Tibial artery (tissue), 4 donors: ENCODE measurements around the gene SMIM12.
"Not testable (repeated sequence)": the region's sequence is repeated elsewhere in the genome, so short reads cannot be mapped to it uniquely, and the experiment has no call there.

ENCODE experiments used
- DNase-seq, 2 donors: peaks; one replicate each; pipeline ENCODE4 v3.0.0-alpha.2; 2019
- H3K27ac ChIP-seq, 2 donors: fragments of 200-600 bp; sonication (generic) in 1 of 2; 1 replicate in 1 of 2; 2 replicates in 1 of 2; pipeline ENCODE4 v1.5.1; 2018 to 2019; ENCODE audit warnings: mild to moderate bottlenecking in 1 of 2
- H3K27me3 ChIP-seq, 2 donors: fragments of 200-600 bp; sonication (generic) in 1 of 2; one replicate each; pipeline versions ENCODE4 v1.5.1 to v1.6.0; 2016 to 2019
- H3K36me3 ChIP-seq, 3 donors: fragments of 200-600 bp; sonication (generic) in 2 of 3; one replicate each; pipeline ENCODE4 v1.5.1; 2016 to 2019; ENCODE audit warnings: mild to moderate bottlenecking in 2 of 3
- H3K4me1 ChIP-seq, 4 donors: fragments of 200-600 bp; sonication (generic) in 2 of 4; 1 replicate in 3 of 4; 2 replicates in 1 of 4; pipeline ENCODE4 v1.5.1; 2016 to 2019
- H3K4me3 ChIP-seq, 2 donors: fragments of 200-600 bp; sonication (generic) in 1 of 2; 1 replicate in 1 of 2; 2 replicates in 1 of 2; pipeline ENCODE4 v1.5.1; 2018 to 2019; ENCODE audit warnings: mild to moderate bottlenecking in 2 of 2
- H3K9me3 ChIP-seq, 3 donors: fragments of 200-600 bp; sonication (generic) in 1 of 3; one replicate each; pipeline ENCODE4 v1.5.1; 2016 to 2019
- intact Hi-C: fragments of 100-400 bp; cut with DNase I; formaldehyde crosslinking; loops from one replicate; pipeline ENCODE4 v1.15.0; 2023; ENCODE audit warnings: low total_unique reads
- TF ChIP-seq, protein P1 (sequence below), 2 experiments: fragments of 200-600 bp in 1 of 2; fragments of 450-650 bp in 1 of 2; IDR thresholded peaks; one replicate each; pipeline ENCODE4 v1.5.1; 2017 to 2019; ENCODE audit warnings: antibody characterized with exemption in 2 of 2, mild to moderate bottlenecking in 1 of 2, moderate library complexity in 1 of 2

Gene SMIM12

GRCh38 chr1:34816332-34816731 is 43.2 kb downstream of the SMIM12 start:
- TF ChIP-seq, protein P1, sequence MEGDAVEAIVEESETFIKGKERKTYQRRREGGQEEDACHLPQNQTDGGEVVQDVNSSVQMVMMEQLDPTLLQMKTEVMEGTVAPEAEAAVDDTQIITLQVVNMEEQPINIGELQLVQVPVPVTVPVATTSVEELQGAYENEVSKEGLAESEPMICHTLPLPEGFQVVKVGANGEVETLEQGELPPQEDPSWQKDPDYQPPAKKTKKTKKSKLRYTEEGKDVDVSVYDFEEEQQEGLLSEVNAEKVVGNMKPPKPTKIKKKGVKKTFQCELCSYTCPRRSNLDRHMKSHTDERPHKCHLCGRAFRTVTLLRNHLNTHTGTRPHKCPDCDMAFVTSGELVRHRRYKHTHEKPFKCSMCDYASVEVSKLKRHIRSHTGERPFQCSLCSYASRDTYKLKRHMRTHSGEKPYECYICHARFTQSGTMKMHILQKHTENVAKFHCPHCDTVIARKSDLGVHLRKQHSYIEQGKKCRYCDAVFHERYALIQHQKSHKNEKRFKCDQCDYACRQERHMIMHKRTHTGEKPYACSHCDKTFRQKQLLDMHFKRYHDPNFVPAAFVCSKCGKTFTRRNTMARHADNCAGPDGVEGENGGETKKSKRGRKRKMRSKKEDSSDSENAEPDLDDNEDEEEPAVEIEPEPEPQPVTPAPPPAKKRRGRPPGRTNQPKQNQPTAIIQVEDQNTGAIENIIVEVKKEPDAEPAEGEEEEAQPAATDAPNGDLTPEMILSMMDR (IDR thresholded peaks at IDR 0.05) = no peak
- H3K27me3 ChIP-seq = no peaks in the 10 kb centered on the region
- intact Hi-C loops = no loop called here
- H3K36me3 ChIP-seq = no peaks in the 10 kb centered on the region
- H3K4me3 ChIP-seq = no peak overlapping the region
- H3K9me3 ChIP-seq = no peaks in the 10 kb centered on the region
- no peak for DNase-seq
- peaks cover 0 to 59% (median 27%) of the 10 kb centered on the region in 4 donors for H3K4me1 ChIP-seq
- peak overlapping the region; percentile 70 to 72 for H3K27ac ChIP-seq

- intact Hi-C loops, DNase-seq, H3K27me3 ChIP-seq, H3K9me3 ChIP-seq, H3K36me3 ChIP-seq, H3K27ac ChIP-seq, H3K4me3 ChIP-seq: not testable (repeated sequence)
- peaks cover 0 to 65% (median 23%) of the 10 kb centered on the region in 4 donors for H3K4me1 ChIP-seq
Measured at GRCh38 chr1:34810781-34811180, 48.8 kb downstream of the SMIM12 start.

DNA sequence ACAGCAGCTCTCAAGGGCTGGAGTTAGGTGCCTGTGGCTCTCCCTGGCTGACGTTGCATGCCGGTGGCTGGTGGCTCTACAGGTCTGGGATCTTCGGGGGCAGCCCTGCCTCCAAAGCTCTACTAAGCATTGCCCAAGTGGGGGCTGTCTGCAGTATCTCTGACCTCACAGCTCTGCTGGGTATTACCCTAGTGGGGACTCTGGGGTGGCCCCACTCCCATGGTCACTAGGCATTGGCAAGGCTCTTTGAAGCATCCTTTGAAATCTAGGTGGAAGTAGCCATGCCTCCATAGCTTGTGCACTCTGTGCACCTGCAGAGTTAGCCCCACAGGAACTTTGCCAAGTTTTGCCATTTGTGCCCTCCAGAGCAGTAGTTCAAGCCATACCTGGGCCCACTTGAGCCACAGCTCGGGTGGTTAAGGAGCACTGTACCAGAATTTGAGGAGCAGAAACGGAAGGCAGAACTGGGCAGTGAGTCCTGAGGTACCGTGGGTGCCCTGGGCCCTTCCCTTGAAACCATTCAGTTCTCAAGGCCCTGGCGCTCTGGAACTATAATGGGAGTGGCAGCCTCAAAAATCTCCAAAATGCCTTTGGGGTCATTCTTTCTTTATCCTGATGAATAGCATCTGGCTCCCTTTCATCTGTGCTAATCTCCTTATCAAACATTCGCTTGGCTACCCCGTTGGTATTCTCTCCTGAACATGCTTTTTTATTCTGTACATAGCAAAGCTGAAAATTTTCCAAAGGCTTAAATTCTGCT is 51.3 kb downstream of the SMIM12 start:
- intact Hi-C loops = no loop called here
- DNase-seq = no peak
- no peaks in the 10 kb centered on the region for H3K9me3 ChIP-seq

DNA sequence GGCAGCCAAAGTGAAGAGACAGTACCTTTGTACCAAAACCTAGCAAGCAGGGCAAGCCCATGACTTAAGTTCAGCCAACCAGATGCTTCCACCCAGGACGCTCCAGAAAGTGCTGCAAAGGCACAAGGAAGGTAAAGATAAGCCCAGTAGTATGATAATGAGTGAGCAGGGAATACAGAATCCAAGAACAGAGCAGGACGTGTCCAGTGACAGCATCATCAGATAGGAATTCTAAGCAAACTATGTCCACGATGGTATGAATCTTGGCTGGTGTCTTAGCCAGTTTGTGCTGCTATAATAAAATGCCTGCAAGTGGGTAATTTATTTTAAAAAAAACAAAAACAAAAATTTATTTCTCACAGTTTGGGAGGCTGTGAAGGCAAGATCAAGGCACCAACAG is 53.2 kb downstream of the SMIM12 start:
- Histone ChIP-seq H3K9me3 (no peaks in the 10 kb centered on the region), H3K36me3 (peaks cover 0 to 4% (median 0%) of the 10 kb centered on the region in 3 donors), H3K27ac (peak overlapping the region; percentile 25 to 54), H3K4me1 (peaks cover 0 to 38% (median 6%) of the 10 kb centered on the region in 4 donors), H3K27me3 (no peaks in the 10 kb centered on the region), H3K4me3 (no peak overlapping the region)
- TF ChIP-seq, protein P1 (IDR thresholded peaks at IDR 0.05) = no peak
- intact Hi-C loops = no loop called here
- DNase-seq = no peak

More for the DNA sequence above, 51.3 kb downstream of the SMIM12 start:
- H3K27ac ChIP-seq = no peak overlapping the region
- H3K36me3 ChIP-seq = no peaks in the 10 kb centered on the region
- H3K4me1 ChIP-seq = peaks cover 0 to 44% (median 8%) of the 10 kb centered on the region in 4 donors
- H3K4me3 ChIP-seq = no peak overlapping the region
- no peaks in the 10 kb centered on the region for H3K27me3 ChIP-seq
- TF ChIP-seq, protein P1 (IDR thresholded peaks at IDR 0.05) = no peak

GRCh38 chr1:34803770-34804169 is 55.8 kb downstream of the SMIM12 start:
- intact Hi-C loops = no loop called here
- Histone ChIP-seq H3K4me3 (no peak overlapping the region), H3K27ac (no peak overlapping the region), H3K9me3 (no peaks in the 10 kb centered on the region), H3K4me1 (peaks cover 0 to 61% (median 6%) of the 10 kb centered on the region in 4 donors), H3K36me3 (peaks cover 0 to 4% (median 0%) of the 10 kb centered on the region in 3 donors), H3K27me3 (no peaks in the 10 kb centered on the region)
- TF ChIP-seq, protein P1 (IDR thresholded peaks at IDR 0.05) = no peak
- DNase-seq = no peak
